ELR (cell line): ENCODE measurements around the gene RMI2.

Experiments used
- DNase-seq: peaks from one replicate; pipeline ENCODE4 v3.0.0-alpha.2; 2015; ENCODE audit warnings: low read depth

Gene RMI2

GRCh38 chr16:11399261-11399831 is 54.1 kb downstream of the RMI2 start:
- no peak for DNase-seq

GRCh38 chr16:11400076-11400475 is 54.8 kb downstream of the RMI2 start:
- DNase-seq: no peak
